ENCODE data around the gene TBX2. TPM values are rescaled to one million over a fixed set of nuclear protein-coding genes. Genes with fewer than 3 reads are reported as not detected.

TBX2 gene
- total and polyA plus RNA-seq, 2 of the 13 experiments (the other 11 are each of a cell fraction or from before 2014, with no cell fraction given): 2.8 to 15.3 TPM

DNA sequence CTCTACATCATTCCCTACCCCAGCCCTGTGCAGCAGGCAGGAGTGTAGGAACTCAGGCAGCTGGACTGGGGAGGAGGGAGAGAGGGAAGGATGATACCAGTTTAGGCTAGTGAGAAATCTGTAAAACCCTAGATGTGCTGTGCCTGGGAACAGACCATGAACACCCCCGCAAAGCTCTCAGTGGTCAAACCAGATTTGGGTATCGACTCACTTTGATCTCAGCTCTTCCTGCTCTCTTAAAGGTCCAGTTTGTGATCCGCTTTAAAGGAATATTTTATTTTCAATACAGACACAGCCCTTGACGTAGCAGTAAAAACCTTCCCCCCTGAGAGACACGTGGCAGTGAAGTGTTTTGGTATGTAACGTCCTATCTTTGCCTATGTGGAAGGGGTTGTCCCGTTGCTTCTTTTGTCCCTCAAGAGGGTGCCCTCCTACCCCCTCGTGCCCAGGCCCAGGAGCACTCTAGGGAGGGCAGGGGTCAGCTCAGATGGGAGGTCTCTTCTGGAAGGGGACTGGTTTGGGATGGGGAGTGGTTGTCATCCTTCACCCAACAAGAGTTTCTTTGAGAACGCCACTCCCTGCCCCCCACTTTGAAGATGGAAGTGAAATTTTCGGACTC lies 19.3 kb upstream of the TBX2 start (continued):
- TF ChIP-seq, protein P1, sequence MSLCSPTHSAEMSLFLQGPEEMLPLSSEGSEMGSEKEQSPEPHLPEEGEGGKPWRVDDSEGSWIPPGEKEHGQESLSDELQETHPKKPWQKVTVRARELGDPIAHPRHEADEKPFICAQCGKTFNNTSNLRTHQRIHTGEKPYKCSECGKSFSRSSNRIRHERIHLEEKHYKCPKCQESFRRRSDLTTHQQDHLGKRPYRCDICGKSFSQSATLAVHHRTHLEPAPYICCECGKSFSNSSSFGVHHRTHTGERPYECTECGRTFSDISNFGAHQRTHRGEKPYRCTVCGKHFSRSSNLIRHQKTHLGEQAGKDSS (CRISPR knock-in tag; IDR thresholded peaks at IDR 0.05; ENCODE audit: borderline replicate concordance, low read depth): no peak
- TF ChIP-seq KDM5B (CRISPR knock-in tag; IDR thresholded peaks at IDR 0.05; ENCODE audit: borderline replicate concordance): 0 out of 2 replicates have a peak, but pooled peaks have one; percentile 21
- no peak for TF ChIP-seq HMG20A (CRISPR knock-in tag; IDR thresholded peaks at IDR 0.05; ENCODE audit: borderline replicate concordance)
- no peak for TF ChIP-seq TCF7L2 (IDR thresholded peaks at IDR 0.05; ENCODE audit: low read depth, low read length)
- no peak for TF ChIP-seq ZNF121 (CRISPR knock-in tag; IDR thresholded peaks at IDR 0.05)
- TF ChIP-seq ZNF781 (CRISPR knock-in tag; IDR thresholded peaks at IDR 0.05; ENCODE audit: borderline replicate concordance, not compliant biosample characterization): no peak
- TF ChIP-seq, protein P2, sequence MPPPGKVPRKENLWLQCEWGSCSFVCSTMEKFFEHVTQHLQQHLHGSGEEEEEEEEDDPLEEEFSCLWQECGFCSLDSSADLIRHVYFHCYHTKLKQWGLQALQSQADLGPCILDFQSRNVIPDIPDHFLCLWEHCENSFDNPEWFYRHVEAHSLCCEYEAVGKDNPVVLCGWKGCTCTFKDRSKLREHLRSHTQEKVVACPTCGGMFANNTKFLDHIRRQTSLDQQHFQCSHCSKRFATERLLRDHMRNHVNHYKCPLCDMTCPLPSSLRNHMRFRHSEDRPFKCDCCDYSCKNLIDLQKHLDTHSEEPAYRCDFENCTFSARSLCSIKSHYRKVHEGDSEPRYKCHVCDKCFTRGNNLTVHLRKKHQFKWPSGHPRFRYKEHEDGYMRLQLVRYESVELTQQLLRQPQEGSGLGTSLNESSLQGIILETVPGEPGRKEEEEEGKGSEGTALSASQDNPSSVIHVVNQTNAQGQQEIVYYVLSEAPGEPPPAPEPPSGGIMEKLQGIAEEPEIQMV (CRISPR knock-in tag; IDR thresholded peaks at IDR 0.05; ENCODE audit: low read depth): no peak
- TF ChIP-seq, protein P3, sequence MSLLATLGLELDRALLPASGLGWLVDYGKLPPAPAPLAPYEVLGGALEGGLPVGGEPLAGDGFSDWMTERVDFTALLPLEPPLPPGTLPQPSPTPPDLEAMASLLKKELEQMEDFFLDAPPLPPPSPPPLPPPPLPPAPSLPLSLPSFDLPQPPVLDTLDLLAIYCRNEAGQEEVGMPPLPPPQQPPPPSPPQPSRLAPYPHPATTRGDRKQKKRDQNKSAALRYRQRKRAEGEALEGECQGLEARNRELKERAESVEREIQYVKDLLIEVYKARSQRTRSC (CRISPR knock-in tag; IDR thresholded peaks at IDR 0.05; ENCODE audit: low read depth): no peak
- TF ChIP-seq, protein P4, sequence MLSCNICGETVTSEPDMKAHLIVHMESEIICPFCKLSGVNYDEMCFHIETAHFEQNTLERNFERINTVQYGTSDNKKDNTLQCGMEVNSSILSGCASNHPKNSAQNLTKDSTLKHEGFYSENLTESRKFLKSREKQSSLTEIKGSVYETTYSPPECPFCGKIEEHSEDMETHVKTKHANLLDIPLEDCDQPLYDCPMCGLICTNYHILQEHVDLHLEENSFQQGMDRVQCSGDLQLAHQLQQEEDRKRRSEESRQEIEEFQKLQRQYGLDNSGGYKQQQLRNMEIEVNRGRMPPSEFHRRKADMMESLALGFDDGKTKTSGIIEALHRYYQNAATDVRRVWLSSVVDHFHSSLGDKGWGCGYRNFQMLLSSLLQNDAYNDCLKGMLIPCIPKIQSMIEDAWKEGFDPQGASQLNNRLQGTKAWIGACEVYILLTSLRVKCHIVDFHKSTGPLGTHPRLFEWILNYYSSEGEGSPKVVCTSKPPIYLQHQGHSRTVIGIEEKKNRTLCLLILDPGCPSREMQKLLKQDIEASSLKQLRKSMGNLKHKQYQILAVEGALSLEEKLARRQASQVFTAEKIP (CRISPR knock-in tag; IDR thresholded peaks at IDR 0.05; ENCODE audit: borderline replicate concordance): no peak
- TF ChIP-seq FOXA3 (CRISPR knock-in tag; IDR thresholded peaks at IDR 0.05): no peak
- TF ChIP-seq, protein P5, sequence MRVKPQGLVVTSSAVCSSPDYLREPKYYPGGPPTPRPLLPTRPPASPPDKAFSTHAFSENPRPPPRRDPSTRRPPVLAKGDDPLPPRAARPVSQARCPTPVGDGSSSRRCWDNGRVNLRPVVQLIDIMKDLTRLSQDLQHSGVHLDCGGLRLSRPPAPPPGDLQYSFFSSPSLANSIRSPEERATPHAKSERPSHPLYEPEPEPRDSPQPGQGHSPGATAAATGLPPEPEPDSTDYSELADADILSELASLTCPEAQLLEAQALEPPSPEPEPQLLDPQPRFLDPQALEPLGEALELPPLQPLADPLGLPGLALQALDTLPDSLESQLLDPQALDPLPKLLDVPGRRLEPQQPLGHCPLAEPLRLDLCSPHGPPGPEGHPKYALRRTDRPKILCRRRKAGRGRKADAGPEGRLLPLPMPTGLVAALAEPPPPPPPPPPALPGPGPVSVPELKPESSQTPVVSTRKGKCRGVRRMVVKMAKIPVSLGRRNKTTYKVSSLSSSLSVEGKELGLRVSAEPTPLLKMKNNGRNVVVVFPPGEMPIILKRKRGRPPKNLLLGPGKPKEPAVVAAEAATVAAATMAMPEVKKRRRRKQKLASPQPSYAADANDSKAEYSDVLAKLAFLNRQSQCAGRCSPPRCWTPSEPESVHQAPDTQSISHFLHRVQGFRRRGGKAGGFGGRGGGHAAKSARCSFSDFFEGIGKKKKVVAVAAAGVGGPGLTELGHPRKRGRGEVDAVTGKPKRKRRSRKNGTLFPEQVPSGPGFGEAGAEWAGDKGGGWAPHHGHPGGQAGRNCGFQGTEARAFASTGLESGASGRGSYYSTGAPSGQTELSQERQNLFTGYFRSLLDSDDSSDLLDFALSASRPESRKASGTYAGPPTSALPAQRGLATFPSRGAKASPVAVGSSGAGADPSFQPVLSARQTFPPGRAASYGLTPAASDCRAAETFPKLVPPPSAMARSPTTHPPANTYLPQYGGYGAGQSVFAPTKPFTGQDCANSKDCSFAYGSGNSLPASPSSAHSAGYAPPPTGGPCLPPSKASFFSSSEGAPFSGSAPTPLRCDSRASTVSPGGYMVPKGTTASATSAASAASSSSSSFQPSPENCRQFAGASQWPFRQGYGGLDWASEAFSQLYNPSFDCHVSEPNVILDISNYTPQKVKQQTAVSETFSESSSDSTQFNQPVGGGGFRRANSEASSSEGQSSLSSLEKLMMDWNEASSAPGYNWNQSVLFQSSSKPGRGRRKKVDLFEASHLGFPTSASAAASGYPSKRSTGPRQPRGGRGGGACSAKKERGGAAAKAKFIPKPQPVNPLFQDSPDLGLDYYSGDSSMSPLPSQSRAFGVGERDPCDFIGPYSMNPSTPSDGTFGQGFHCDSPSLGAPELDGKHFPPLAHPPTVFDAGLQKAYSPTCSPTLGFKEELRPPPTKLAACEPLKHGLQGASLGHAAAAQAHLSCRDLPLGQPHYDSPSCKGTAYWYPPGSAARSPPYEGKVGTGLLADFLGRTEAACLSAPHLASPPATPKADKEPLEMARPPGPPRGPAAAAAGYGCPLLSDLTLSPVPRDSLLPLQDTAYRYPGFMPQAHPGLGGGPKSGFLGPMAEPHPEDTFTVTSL (CRISPR knock-in tag; IDR thresholded peaks at IDR 0.05; ENCODE audit: borderline replicate concordance): 0 out of 2 replicates have a peak, but pooled peaks have one; percentile 18
- no peak for TF ChIP-seq GPN1 (CRISPR knock-in tag; IDR thresholded peaks at IDR 0.05; ENCODE audit: borderline replicate concordance)
- no peak for TF ChIP-seq PCBP2 (optimal IDR thresholded peaks at IDR 0.05; ENCODE audit: low read depth, low read length, poor library complexity, severe bottlenecking)
